Measurements from ENCODE around the gene TPSAB1. TPM values are rescaled to one million over a fixed set of nuclear protein-coding genes. Genes with fewer than 3 reads are reported as not detected.

The TPSAB1 gene
- total RNA-seq, 4 donors from 2014 or later = 4.3 to 8.6 (median 6.5) TPM

- H3K4me3 ChIP-seq (replicated peaks in 1 of 3) = no peak overlapping the region
- intact Hi-C loops (cut with DNase I) = no loop called here
- H3K27me3 ChIP-seq = no peaks in the 10 kb centered on the region
- H3K9me3 ChIP-seq = no peaks in the 10 kb centered on the region
- H3K36me3 ChIP-seq = no peaks in the 10 kb centered on the region
- TF ChIP-seq CTCF (IDR thresholded peaks at IDR 0.05) = no peak
- no peak for TF ChIP-seq POLR2A (IDR thresholded peaks at IDR 0.05)
- DNase-seq = no peak
- 86 to 94% methylated on average over 7 to 25 of the region's 25 CpGs for WGBS, 2 donors
- no peak overlapping the region for H3K27ac ChIP-seq
- H3K4me1 ChIP-seq = no peaks in the 10 kb centered on the region
Measured at GRCh38 chr16:1286513-1287094, 46.1 kb downstream of the TPSAB1 start.

GRCh38 chr16:1287982-1288670 lies 47.6 kb downstream of the TPSAB1 start:
- TF ChIP-seq POLR2A (IDR thresholded peaks at IDR 0.05) (no peak), CTCF (IDR thresholded peaks at IDR 0.05) (no peak)
- no peaks in the 10 kb centered on the region for H3K27me3 ChIP-seq
- no peak overlapping the region for H3K27ac ChIP-seq
- H3K4me3 ChIP-seq (replicated peaks in 1 of 3) = no peak overlapping the region
- 47 to 68% methylated on average over 16 to 19 of the region's 40 CpGs for WGBS, 2 donors
- H3K36me3 ChIP-seq = no peaks in the 10 kb centered on the region
- peak in 1 of 2 donors; percentile 16 for DNase-seq
- no peaks in the 10 kb centered on the region for H3K9me3 ChIP-seq
- intact Hi-C loops (cut with DNase I) = no loop called here
- no peaks in the 10 kb centered on the region for H3K4me1 ChIP-seq

GRCh38 chr16:1288813-1289476 lies 48.4 kb downstream of the TPSAB1 start:
- 38 to 53% methylated on average over 8 to 15 of the region's 20 CpGs for WGBS, 2 donors
- Histone ChIP-seq H3K4me3 (replicated peaks in 1 of 3) (no peak overlapping the region), H3K4me1 (no peaks in the 10 kb centered on the region), H3K36me3 (no peaks in the 10 kb centered on the region), H3K27ac (no peak overlapping the region), H3K27me3 (no peaks in the 10 kb centered on the region), H3K9me3 (no peaks in the 10 kb centered on the region)
- TF ChIP-seq CTCF (IDR thresholded peaks at IDR 0.05) (no peak), POLR2A (IDR thresholded peaks at IDR 0.05) (no peak)
- intact Hi-C loops (cut with DNase I) = no loop called here
- no peak for DNase-seq

- no peak for TF ChIP-seq CTCF (IDR thresholded peaks at IDR 0.05)
- no peak for TF ChIP-seq POLR2A (IDR thresholded peaks at IDR 0.05)
- Histone ChIP-seq H3K4me1 (no peaks in the 10 kb centered on the region), H3K27me3 (no peaks in the 10 kb centered on the region), H3K36me3 (no peaks in the 10 kb centered on the region), H3K27ac (no peak overlapping the region), H3K4me3 (replicated peaks in 1 of 3) (no peak overlapping the region), H3K9me3 (no peaks in the 10 kb centered on the region)
- 7 to 8% methylated on average over 12 to 14 of the region's 17 CpGs for WGBS, 2 donors
- no peak for DNase-seq
- intact Hi-C loops (cut with DNase I) = no loop called here
Measured at GRCh38 chr16:1289477-1289866, 49.0 kb downstream of the TPSAB1 start.

GRCh38 chr16:1290063-1290501 lies 49.6 kb downstream of the TPSAB1 start:
- no peaks in the 10 kb centered on the region for H3K4me1 ChIP-seq
- WGBS, 2 donors = 37 to 41% methylated on average over 9 to 16 of the region's 22 CpGs

More at GRCh38 chr16:1290063-1290501, 49.6 kb downstream of the TPSAB1 start:
- Histone ChIP-seq H3K27ac (no peak overlapping the region), H3K4me3 (replicated peaks in 1 of 3) (no peak overlapping the region), H3K36me3 (no peaks in the 10 kb centered on the region), H3K9me3 (no peaks in the 10 kb centered on the region), H3K27me3 (no peaks in the 10 kb centered on the region)
- no peak for DNase-seq
- TF ChIP-seq CTCF (IDR thresholded peaks at IDR 0.05) (no peak), POLR2A (IDR thresholded peaks at IDR 0.05) (no peak)
- intact Hi-C loops (cut with DNase I) = no loop called here

All from thyroid gland (tissue), 4 donors.